ENCODE measurements around the gene C10orf71. TPM values are rescaled to one million over a fixed set of nuclear protein-coding genes. Genes with fewer than 3 reads are reported as not detected.

The C10orf71 gene
- total RNA-seq, 4 donors from 2014 or later, result not detected

- TF ChIP-seq EP300 (IDR thresholded peaks at IDR 0.05) (no peak), POLR2AphosphoS5 (IDR thresholded peaks at IDR 0.05) (no peak), CTCF (IDR thresholded peaks at IDR 0.05) (no peak), POLR2A (IDR thresholded peaks at IDR 0.05) (no peak)
- Histone ChIP-seq H3K4me3 (no peak overlapping the region), H3K27ac (no peak overlapping the region), H3K36me3 (no peaks in the 10 kb centered on the region), H3K9me3 (no peaks in the 10 kb centered on the region), H3K27me3 (no peaks in the 10 kb centered on the region), H3K4me1 (no peaks in the 10 kb centered on the region)
- 78% methylated on average over 1 of the region's 1 CpG for WGBS
- no peak for DNase-seq (ENCODE audit: low spot score in 2 of 2)
Measured at GRCh38 chr10:49338604-49339003, 39.6 kb downstream of the C10orf71 start.

GRCh38 chr10:49344840-49345239 is 45.9 kb downstream of the C10orf71 start:
- Histone ChIP-seq H3K9me3 (no peaks in the 10 kb centered on the region), H3K4me1 (no peaks in the 10 kb centered on the region), H3K4me3 (no peak overlapping the region), H3K27ac (no peak overlapping the region), H3K27me3 (no peaks in the 10 kb centered on the region), H3K36me3 (no peaks in the 10 kb centered on the region)
- DNase-seq (ENCODE audit: low spot score in 2 of 2), result no peak
- no peak for TF ChIP-seq EP300 (IDR thresholded peaks at IDR 0.05)
- TF ChIP-seq POLR2AphosphoS5 (IDR thresholded peaks at IDR 0.05), result no peak
- TF ChIP-seq CTCF (IDR thresholded peaks at IDR 0.05), result no peak
- TF ChIP-seq POLR2A (IDR thresholded peaks at IDR 0.05), result no peak
- WGBS, result 72% methylated on average over 2 of the region's 2 CpGs

- no peak overlapping the region for H3K27ac ChIP-seq
- no peaks in the 10 kb centered on the region for H3K27me3 ChIP-seq
- no peak for TF ChIP-seq POLR2AphosphoS5 (IDR thresholded peaks at IDR 0.05)
- no peak for TF ChIP-seq EP300 (IDR thresholded peaks at IDR 0.05)
- no peak for TF ChIP-seq POLR2A (IDR thresholded peaks at IDR 0.05)
- TF ChIP-seq CTCF (IDR thresholded peaks at IDR 0.05), result no peak
- H3K9me3 ChIP-seq, result peaks cover 7% of the 10 kb centered on the region
- no peak overlapping the region for H3K4me3 ChIP-seq
- H3K4me1 ChIP-seq, result peaks cover 3% of the 10 kb centered on the region
- 96% methylated on average over 4 of the region's 4 CpGs for WGBS
- DNase-seq (ENCODE audit: low spot score in 2 of 2), result no peak
- H3K36me3 ChIP-seq, result no peaks in the 10 kb centered on the region
Measured at GRCh38 chr10:49347342-49347741, 48.4 kb downstream of the C10orf71 start.

- H3K9me3 ChIP-seq, result peaks cover 7% of the 10 kb centered on the region
- H3K4me1 ChIP-seq, result peaks cover 3% of the 10 kb centered on the region
- no peaks in the 10 kb centered on the region for H3K36me3 ChIP-seq
- H3K27ac ChIP-seq, result no peak overlapping the region
- H3K27me3 ChIP-seq, result no peaks in the 10 kb centered on the region
- no peak overlapping the region for H3K4me3 ChIP-seq
- 83% methylated on average over 2 of the region's 3 CpGs for WGBS
- TF ChIP-seq POLR2A (IDR thresholded peaks at IDR 0.05) (no peak), EP300 (IDR thresholded peaks at IDR 0.05) (no peak), POLR2AphosphoS5 (IDR thresholded peaks at IDR 0.05) (no peak), CTCF (IDR thresholded peaks at IDR 0.05) (no peak)
- DNase-seq (ENCODE audit: low spot score in 2 of 2), result no peak
Measured at GRCh38 chr10:49347827-49348226, 48.9 kb downstream of the C10orf71 start.

GRCh38 chr10:49348593-49348992 is 49.6 kb downstream of the C10orf71 start:
- 80% methylated on average over 2 of the region's 2 CpGs for WGBS

More at GRCh38 chr10:49348593-49348992, 49.6 kb downstream of the C10orf71 start:
- no peak for DNase-seq (ENCODE audit: low spot score in 2 of 2)
- peaks cover 7% of the 10 kb centered on the region for H3K9me3 ChIP-seq
- no peaks in the 10 kb centered on the region for H3K27me3 ChIP-seq
- H3K4me3 ChIP-seq, result no peak overlapping the region
- TF ChIP-seq POLR2A (IDR thresholded peaks at IDR 0.05) (no peak), EP300 (IDR thresholded peaks at IDR 0.05) (no peak), POLR2AphosphoS5 (IDR thresholded peaks at IDR 0.05) (no peak), CTCF (IDR thresholded peaks at IDR 0.05) (no peak)
- no peaks in the 10 kb centered on the region for H3K36me3 ChIP-seq
- H3K4me1 ChIP-seq, result peaks cover 3% of the 10 kb centered on the region
- no peak overlapping the region for H3K27ac ChIP-seq
